ENCODE results near the gene GRIFIN.
"Not testable (repeated sequence)": the region's sequence is repeated elsewhere in the genome, so short reads cannot be mapped to it uniquely, and the experiment has no call there.

GRIFIN gene

GRCh38 chr7:2459674-2460073 lies 16.5 kb downstream of the GRIFIN start:
- no peak overlapping the region for H2AFZ ChIP-seq (ENCODE audit: low read length)
- no peaks in the 10 kb centered on the region for H3K9me2 ChIP-seq (replicated peaks; ENCODE audit: low read depth, low read length)
- H3K4me3 ChIP-seq (ENCODE audit: low read length, poor library complexity, severe bottlenecking) = no peak overlapping the region
- no peak for TF ChIP-seq CTCF (conservative IDR thresholded peaks at IDR 0.05; ENCODE audit: low read length)
- TF ChIP-seq EZH2phosphoT487 (IDR thresholded peaks at IDR 0.05; ENCODE audit: borderline replicate concordance) = no peak
- H3K27me3 ChIP-seq (ENCODE audit: insufficient read depth, low read length, poor library complexity, severe bottlenecking) = no peaks in the 10 kb centered on the region
- no peak overlapping the region for H3K9ac ChIP-seq (ENCODE audit: low read depth, low read length, poor library complexity, severe bottlenecking)
- no peaks in the 10 kb centered on the region for H3K79me2 ChIP-seq (ENCODE audit: insufficient read depth, low read length)
- H3F3A ChIP-seq (ENCODE audit: low read depth) = no peaks in the 10 kb centered on the region
- no peaks in the 10 kb centered on the region for H3K9me3 ChIP-seq (ENCODE audit: insufficient read depth, low read depth, low read length)
- no peaks in the 10 kb centered on the region for H3K36me3 ChIP-seq (ENCODE audit: insufficient read depth, low read length)
- H4K20me1 ChIP-seq (ENCODE audit: insufficient read depth, low read length, poor library complexity, severe bottlenecking) = no peaks in the 10 kb centered on the region
- H3K4me2 ChIP-seq (ENCODE audit: low read depth, low read length, poor library complexity, severe bottlenecking) = no peak overlapping the region
- no peaks in the 10 kb centered on the region for H3K4me1 ChIP-seq (ENCODE audit: insufficient read depth, low read length, poor library complexity, severe bottlenecking)

- not testable (repeated sequence) for H2AFZ ChIP-seq (ENCODE audit: low read length); H4K20me1 ChIP-seq (ENCODE audit: insufficient read depth, low read length, poor library complexity, severe bottlenecking)
These were observed 22.3 kb downstream of the GRIFIN start for GRCh38 chr7:2453849-2454248.

GRCh38 chr7:2452643-2453270 lies 23.4 kb downstream of the GRIFIN start:
- peaks cover 7% of the 10 kb centered on the region for H3K4me1 ChIP-seq (ENCODE audit: insufficient read depth, low read length, poor library complexity, severe bottlenecking)
- no peaks in the 10 kb centered on the region for H3K9me2 ChIP-seq (replicated peaks; ENCODE audit: low read depth, low read length)
- no peak overlapping the region for H3K9ac ChIP-seq (ENCODE audit: low read depth, low read length, poor library complexity, severe bottlenecking)
- no peaks in the 10 kb centered on the region for H3K36me3 ChIP-seq (ENCODE audit: insufficient read depth, low read length)
- H2AFZ ChIP-seq (ENCODE audit: low read length) = no peak overlapping the region
- no peak for TF ChIP-seq CTCF (conservative IDR thresholded peaks at IDR 0.05; ENCODE audit: low read length)
- no peak for TF ChIP-seq EZH2phosphoT487 (IDR thresholded peaks at IDR 0.05; ENCODE audit: borderline replicate concordance)
- H3K27me3 ChIP-seq (ENCODE audit: insufficient read depth, low read length, poor library complexity, severe bottlenecking) = no peaks in the 10 kb centered on the region
- H3K79me2 ChIP-seq (ENCODE audit: insufficient read depth, low read length) = no peaks in the 10 kb centered on the region
- no peaks in the 10 kb centered on the region for H3F3A ChIP-seq (ENCODE audit: low read depth)
- no peaks in the 10 kb centered on the region for H4K20me1 ChIP-seq (ENCODE audit: insufficient read depth, low read length, poor library complexity, severe bottlenecking)
- H3K4me3 ChIP-seq (ENCODE audit: low read length, poor library complexity, severe bottlenecking) = no peak overlapping the region
- H3K4me2 ChIP-seq (ENCODE audit: low read depth, low read length, poor library complexity, severe bottlenecking) = no peak overlapping the region
- H3K9me3 ChIP-seq (ENCODE audit: insufficient read depth, low read depth, low read length) = no peaks in the 10 kb centered on the region

More at GRCh38 chr7:2453849-2454248, 22.3 kb downstream of the GRIFIN start:
- H3K27me3 ChIP-seq (ENCODE audit: insufficient read depth, low read length, poor library complexity, severe bottlenecking); H3K4me3 ChIP-seq (ENCODE audit: low read length, poor library complexity, severe bottlenecking); H3K4me1 ChIP-seq (ENCODE audit: insufficient read depth, low read length, poor library complexity, severe bottlenecking); H3K36me3 ChIP-seq (ENCODE audit: insufficient read depth, low read length); H3F3A ChIP-seq (ENCODE audit: low read depth); H3K9ac ChIP-seq (ENCODE audit: low read depth, low read length, poor library complexity, severe bottlenecking); H3K79me2 ChIP-seq (ENCODE audit: insufficient read depth, low read length); H3K9me2 ChIP-seq (replicated peaks; ENCODE audit: low read depth, low read length); H3K9me3 ChIP-seq (ENCODE audit: insufficient read depth, low read depth, low read length); H3K4me2 ChIP-seq (ENCODE audit: low read depth, low read length, poor library complexity, severe bottlenecking): not testable (repeated sequence)

DNA sequence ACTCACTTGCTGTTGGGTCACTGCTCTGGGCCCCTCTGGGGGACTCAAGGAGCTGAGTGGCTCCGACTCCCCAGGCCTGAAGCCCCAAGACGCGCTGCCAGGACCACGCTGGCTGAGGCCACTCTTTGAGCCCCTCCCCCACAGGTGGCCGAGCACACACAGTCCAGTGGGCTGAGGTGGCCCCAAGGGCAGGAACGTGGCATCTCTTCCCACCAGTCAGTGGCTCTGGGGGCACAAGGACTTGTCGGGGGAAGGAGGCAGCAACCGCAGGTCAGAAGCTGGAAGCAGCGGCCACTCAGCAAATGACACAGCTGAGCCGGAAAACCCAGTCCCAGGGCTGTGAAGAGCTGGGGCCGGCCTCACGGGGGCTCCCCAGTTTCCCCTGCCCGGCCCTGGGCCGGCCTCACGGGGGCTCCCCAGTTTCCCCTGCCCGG lies 24.1 kb downstream of the GRIFIN start:
- no peaks in the 10 kb centered on the region for H3K79me2 ChIP-seq (ENCODE audit: insufficient read depth, low read length)
- H4K20me1 ChIP-seq (ENCODE audit: insufficient read depth, low read length, poor library complexity, severe bottlenecking) = no peaks in the 10 kb centered on the region
- H3K4me3 ChIP-seq (ENCODE audit: low read length, poor library complexity, severe bottlenecking) = peak overlapping the region; percentile 68
- peak overlapping the region; percentile 90 for H3K4me2 ChIP-seq (ENCODE audit: low read depth, low read length, poor library complexity, severe bottlenecking)
- H3K36me3 ChIP-seq (ENCODE audit: insufficient read depth, low read length) = no peaks in the 10 kb centered on the region
- H3K9ac ChIP-seq (ENCODE audit: low read depth, low read length, poor library complexity, severe bottlenecking) = peak overlapping the region; percentile 56
- no peaks in the 10 kb centered on the region for H3F3A ChIP-seq (ENCODE audit: low read depth)
- H2AFZ ChIP-seq (ENCODE audit: low read length) = no peak overlapping the region
- no peaks in the 10 kb centered on the region for H3K9me2 ChIP-seq (replicated peaks; ENCODE audit: low read depth, low read length)
- TF ChIP-seq CTCF (conservative IDR thresholded peaks at IDR 0.05; ENCODE audit: low read length) = no peak
- TF ChIP-seq EZH2phosphoT487 (IDR thresholded peaks at IDR 0.05; ENCODE audit: borderline replicate concordance) = no peak
- no peaks in the 10 kb centered on the region for H3K9me3 ChIP-seq (ENCODE audit: insufficient read depth, low read depth, low read length)
- peaks cover 7% of the 10 kb centered on the region for H3K4me1 ChIP-seq (ENCODE audit: insufficient read depth, low read length, poor library complexity, severe bottlenecking)
- H3K27me3 ChIP-seq (ENCODE audit: insufficient read depth, low read length, poor library complexity, severe bottlenecking) = no peaks in the 10 kb centered on the region
